Peyer's patch (tissue), 4 donors: ENCODE data around the gene GIGYF2. TPM values are rescaled to one million over a fixed set of nuclear protein-coding genes. Genes with fewer than 3 reads are reported as not detected.

Experiments used
- DNase-seq, 3 donors: peaks; one replicate each; pipeline ENCODE4 v3.0.0-alpha.2; 2017 to 2019
- H3K27ac ChIP-seq, 4 donors: fragments of 200-600 bp; sonication (generic); one replicate each; pipeline ENCODE4 v1.5.1; 2016 to 2019
- H3K27me3 ChIP-seq, 2 donors: fragments of 200-600 bp; sonication (generic); one replicate each; pipeline ENCODE4 v1.5.1; 2019
- H3K36me3 ChIP-seq, 3 donors: fragments of 200-600 bp; sonication (generic); one replicate each; pipeline ENCODE4 v1.5.1; 2016 to 2019
- H3K4me1 ChIP-seq, 4 donors: fragments of 200-600 bp; sonication (generic); one replicate each; pipeline ENCODE4 v1.5.1; 2016 to 2019
- H3K4me3 ChIP-seq, 4 donors: fragments of 200-600 bp; sonication (generic); 1 replicate in 3 of 4; 2 replicates in 1 of 4; pipeline ENCODE4 v1.5.1; 2016 to 2019; ENCODE audit warnings: mild to moderate bottlenecking in 1 of 4
- H3K9me3 ChIP-seq, 4 donors: fragments of 200-600 bp; sonication (generic); one replicate each; pipeline ENCODE4 v1.5.1; 2016 to 2019; ENCODE audit warnings: mild to moderate bottlenecking in 1 of 4
- CTCF ChIP-seq, 6 experiments: fragments of 450-650 bp in 4 of 6; fragments of 200-600 bp in 2 of 6; sonication (generic) in 1 of 6; IDR thresholded peaks; one replicate each; pipeline ENCODE4 v1.5.1; 2017 to 2019; ENCODE audit warnings: antibody characterized with exemption in 6 of 6, mild to moderate bottlenecking in 3 of 6, moderate library complexity in 1 of 6
- POLR2A ChIP-seq, 2 donors: fragments of 450-650 bp; IDR thresholded peaks; one replicate each; pipeline ENCODE4 v1.5.1; 2017; ENCODE audit warnings: antibody characterized with exemption in 2 of 2, mild to moderate bottlenecking in 2 of 2, moderate library complexity in 2 of 2
- total RNA-seq, 4 donors: library from RNA; depleted of rRNA; stranded (reverse); fragments of >200 nt; gene quantifications; one replicate each; pipeline ENCODE4 v1.1.0, GENCODE V29; 2016

Gene GIGYF2
- total RNA-seq, 4 donors from 2014 or later: 82.5 to 126 (median 90.1) TPM

GRCh38 chr2:232783278-232783677, 86.1 kb downstream of the GIGYF2 start:
- H3K27ac ChIP-seq: no peak overlapping the region
- H3K4me1 ChIP-seq: peaks cover 0 to 17% (median 0%) of the 10 kb centered on the region in 4 donors
- peaks cover 0 to 7% (median 0%) of the 10 kb centered on the region in 3 donors for H3K36me3 ChIP-seq
- no peak overlapping the region for H3K4me3 ChIP-seq
- H3K9me3 ChIP-seq: no peaks in the 10 kb centered on the region
- no peaks in the 10 kb centered on the region for H3K27me3 ChIP-seq
- TF ChIP-seq POLR2A (IDR thresholded peaks at IDR 0.05) (no peak), CTCF (IDR thresholded peaks at IDR 0.05) (no peak)
- no peak for DNase-seq

GRCh38 chr2:232787806-232788205, 90.7 kb downstream of the GIGYF2 start:
- Histone ChIP-seq H3K9me3 (no peaks in the 10 kb centered on the region), H3K27me3 (no peaks in the 10 kb centered on the region), H3K27ac (no peak overlapping the region), H3K4me1 (no peaks in the 10 kb centered on the region), H3K4me3 (no peak overlapping the region), H3K36me3 (peaks cover 0 to 33% (median 0%) of the 10 kb centered on the region in 3 donors)
- TF ChIP-seq POLR2A (IDR thresholded peaks at IDR 0.05): no peak
- no peak for TF ChIP-seq CTCF (IDR thresholded peaks at IDR 0.05)
- DNase-seq: no peak

DNA sequence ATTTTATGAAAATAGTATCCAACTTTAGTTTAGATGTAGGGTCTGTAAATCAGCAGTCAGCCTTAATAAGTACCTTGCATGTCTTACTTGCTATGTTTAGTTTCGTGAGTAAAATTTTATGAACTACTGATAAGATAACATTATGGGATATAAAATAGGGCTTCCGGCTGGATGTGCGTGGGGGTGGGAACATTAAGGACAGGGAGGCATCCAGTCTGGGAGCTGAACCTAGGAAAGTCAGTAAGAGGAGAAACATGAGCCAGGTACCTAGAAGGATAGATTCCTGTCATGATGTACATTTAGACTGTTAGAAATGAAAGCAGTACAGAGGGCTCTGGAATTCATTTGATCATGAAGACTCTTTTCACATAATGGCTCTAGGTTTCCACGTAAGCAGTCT, 92.0 kb downstream of the GIGYF2 start:
- Histone ChIP-seq H3K4me1 (no peaks in the 10 kb centered on the region), H3K4me3 (no peak overlapping the region), H3K27ac (no peak overlapping the region), H3K27me3 (no peaks in the 10 kb centered on the region), H3K36me3 (peaks cover 0 to 45% (median 0%) of the 10 kb centered on the region in 3 donors), H3K9me3 (no peaks in the 10 kb centered on the region)
- TF ChIP-seq POLR2A (IDR thresholded peaks at IDR 0.05) (no peak), CTCF (IDR thresholded peaks at IDR 0.05) (no peak)
- DNase-seq: peak in 1 of 3 donors; percentile 52

DNA sequence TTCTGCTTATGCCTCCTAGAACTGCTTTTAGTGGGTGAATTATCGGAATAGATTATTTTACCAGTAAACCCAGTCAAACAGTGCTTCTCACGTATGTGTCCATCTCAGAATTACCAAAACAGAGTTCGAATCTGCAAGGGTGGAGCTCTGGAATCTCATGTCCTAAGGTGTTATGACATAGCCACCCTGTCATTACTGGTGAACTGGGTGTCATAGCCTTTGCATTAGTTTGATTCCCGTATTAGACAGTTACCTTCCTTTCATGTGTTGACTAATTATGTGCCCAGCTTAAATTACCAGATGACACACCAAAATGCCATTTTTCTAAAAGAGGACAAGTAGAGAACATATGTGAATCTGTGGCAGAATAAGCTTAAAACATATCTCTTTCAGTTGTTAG, 94.4 kb downstream of the GIGYF2 start:
- Histone ChIP-seq H3K27ac (no peak overlapping the region), H3K36me3 (peaks cover 0 to 68% (median 0%) of the 10 kb centered on the region in 3 donors), H3K9me3 (no peaks in the 10 kb centered on the region), H3K4me1 (no peaks in the 10 kb centered on the region), H3K27me3 (no peaks in the 10 kb centered on the region), H3K4me3 (no peak overlapping the region)
- no peak for TF ChIP-seq CTCF (IDR thresholded peaks at IDR 0.05)
- no peak for TF ChIP-seq POLR2A (IDR thresholded peaks at IDR 0.05)
- DNase-seq: no peak

GRCh38 chr2:232793271-232793670, 96.1 kb downstream of the GIGYF2 start:
- no peak for TF ChIP-seq POLR2A (IDR thresholded peaks at IDR 0.05)
- TF ChIP-seq CTCF (IDR thresholded peaks at IDR 0.05): no peak
- H3K36me3 ChIP-seq: peaks cover 0 to 68% (median 0%) of the 10 kb centered on the region in 3 donors
- H3K27me3 ChIP-seq: no peaks in the 10 kb centered on the region
- no peak overlapping the region for H3K27ac ChIP-seq
- DNase-seq: no peak
- H3K4me1 ChIP-seq: peaks cover 0 to 5% (median 0%) of the 10 kb centered on the region in 4 donors
- H3K4me3 ChIP-seq: no peak overlapping the region
- no peaks in the 10 kb centered on the region for H3K9me3 ChIP-seq

DNA sequence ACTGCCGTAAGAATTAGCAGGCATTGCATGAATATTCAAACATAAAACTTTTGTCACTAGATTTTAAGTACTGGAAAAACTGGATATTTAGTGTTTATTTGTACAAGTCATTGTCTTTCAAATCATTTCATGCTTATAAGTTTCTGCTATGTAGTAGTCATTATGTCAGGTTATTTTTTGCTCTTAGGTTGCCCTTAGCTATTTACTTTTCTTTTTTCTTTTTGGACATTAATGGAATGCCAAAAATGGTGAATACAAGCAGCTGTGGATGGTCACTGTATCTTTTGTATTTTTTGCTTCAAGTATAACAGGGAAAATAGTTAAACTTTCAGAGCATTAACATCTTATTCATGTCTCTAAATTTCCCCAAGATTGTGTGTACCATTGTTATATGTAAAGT, 97.8 kb downstream of the GIGYF2 start:
- Histone ChIP-seq H3K4me3 (no peak overlapping the region), H3K27me3 (no peaks in the 10 kb centered on the region), H3K27ac (no peak overlapping the region), H3K36me3 (peaks cover 0 to 68% (median 0%) of the 10 kb centered on the region in 3 donors), H3K9me3 (no peaks in the 10 kb centered on the region), H3K4me1 (peaks cover 0 to 8% (median 0%) of the 10 kb centered on the region in 4 donors)
- no peak for DNase-seq
- no peak for TF ChIP-seq CTCF (IDR thresholded peaks at IDR 0.05)
